ENCODE results near the gene LDHAL6B.
A peak's percentile ranks its signal among the peaks of the same experiment; 100 is the strongest.

Gene LDHAL6B

GRCh38 chr15:59190291-59190690, 16.4 kb upstream of the LDHAL6B start:
- no peak for DNase-seq (ENCODE audit: insufficient read length, low spot score)
- no peak for FAIRE-seq
- TF ChIP-seq POLR2A (IDR thresholded peaks at IDR 0.05; ENCODE audit: low read depth, low read length) (no peak), PAX5 (IDR thresholded peaks at IDR 0.05; ENCODE audit: insufficient read depth, low read length, severe bottlenecking) (no peak), SPI1 (IDR thresholded peaks at IDR 0.05; ENCODE audit: low read depth, low read length) (no peak), POLR2AphosphoS5 (IDR thresholded peaks at IDR 0.05; ENCODE audit: low read depth, low read length) (0 out of 2 replicates have a peak, but pooled peaks have one; percentile 17)

DNA sequence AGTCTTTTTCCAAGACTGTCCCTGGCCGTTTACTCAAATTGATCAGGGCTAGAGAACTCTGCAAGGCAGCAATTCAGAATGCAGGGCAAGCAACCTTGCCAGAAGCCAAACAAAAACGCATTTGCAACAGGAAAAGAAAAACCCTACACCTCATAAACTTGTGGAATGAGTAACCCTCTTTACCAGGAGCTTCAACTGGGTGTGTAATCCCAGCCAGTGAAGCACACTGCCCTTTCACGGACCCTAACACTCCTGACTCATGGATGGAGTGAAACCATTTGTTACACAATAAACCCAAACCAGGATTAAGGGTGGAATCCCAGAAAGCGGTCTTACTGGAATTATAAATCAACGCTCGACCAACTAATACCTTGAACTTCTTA, 14.8 kb upstream of the LDHAL6B start:
- no peak for DNase-seq (ENCODE audit: insufficient read length, low spot score)
- no peak for FAIRE-seq
- TF ChIP-seq POLR2AphosphoS5 (IDR thresholded peaks at IDR 0.05; ENCODE audit: low read depth, low read length) (no peak), TAF1 (IDR thresholded peaks at IDR 0.05; ENCODE audit: low read depth, low read length) (no peak), POLR2A (IDR thresholded peaks at IDR 0.05; ENCODE audit: low read depth, low read length) (no peak), SPI1 (IDR thresholded peaks at IDR 0.05; ENCODE audit: low read depth, low read length) (no peak), PAX5 (IDR thresholded peaks at IDR 0.05; ENCODE audit: insufficient read depth, low read length, severe bottlenecking) (no peak), POU2F2 (IDR thresholded peaks at IDR 0.05; ENCODE audit: low read depth, low read length) (no peak)

- FAIRE-seq = no peak
- TF ChIP-seq SPI1 (IDR thresholded peaks at IDR 0.05; ENCODE audit: low read depth, low read length) = no peak
- TF ChIP-seq TAF1 (IDR thresholded peaks at IDR 0.05; ENCODE audit: low read depth, low read length) = no peak
- TF ChIP-seq POU2F2 (IDR thresholded peaks at IDR 0.05; ENCODE audit: low read depth, low read length) = no peak
- no peak for TF ChIP-seq POLR2AphosphoS5 (IDR thresholded peaks at IDR 0.05; ENCODE audit: low read depth, low read length)
- no peak for TF ChIP-seq POLR2A (IDR thresholded peaks at IDR 0.05; ENCODE audit: low read depth, low read length)
- TF ChIP-seq PAX5 (IDR thresholded peaks at IDR 0.05; ENCODE audit: insufficient read depth, low read length, severe bottlenecking) = no peak
- DNase-seq (ENCODE audit: insufficient read length, low spot score) = no peak
Measured at GRCh38 chr15:59194639-59195325, 11.9 kb upstream of the LDHAL6B start.

DNA sequence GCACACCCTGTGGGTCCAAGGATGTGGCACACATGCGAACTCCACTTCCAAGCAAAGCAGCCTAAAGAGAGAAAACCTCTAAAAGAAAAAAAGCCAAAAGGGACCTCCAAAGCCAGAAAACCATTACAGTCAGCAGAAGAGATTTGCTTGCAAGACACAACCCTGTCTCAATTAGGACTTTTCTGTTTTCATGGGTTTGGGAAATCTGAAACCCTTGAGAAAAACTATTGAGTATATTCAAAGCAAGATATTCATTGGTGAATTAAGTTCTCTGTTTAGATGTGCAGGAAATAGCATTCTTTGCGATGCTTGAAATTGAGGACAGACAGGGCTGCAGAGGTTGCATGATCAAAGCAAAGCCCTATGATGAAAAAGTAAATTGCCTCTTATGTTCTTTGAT, 10.2 kb upstream of the LDHAL6B start:
- FAIRE-seq (no peak), DNase-seq (ENCODE audit: insufficient read length, low spot score) (no peak)
- no peak for TF ChIP-seq POLR2A (IDR thresholded peaks at IDR 0.05; ENCODE audit: low read depth, low read length)
- TF ChIP-seq SPI1 (IDR thresholded peaks at IDR 0.05; ENCODE audit: low read depth, low read length) = no peak
- no peak for TF ChIP-seq TAF1 (IDR thresholded peaks at IDR 0.05; ENCODE audit: low read depth, low read length)
- no peak for TF ChIP-seq POLR2AphosphoS5 (IDR thresholded peaks at IDR 0.05; ENCODE audit: low read depth, low read length)
- no peak for TF ChIP-seq PAX5 (IDR thresholded peaks at IDR 0.05; ENCODE audit: insufficient read depth, low read length, severe bottlenecking)

- FAIRE-seq (no peak), DNase-seq (ENCODE audit: insufficient read length, low spot score) (no peak)
- TF ChIP-seq POLR2A (IDR thresholded peaks at IDR 0.05; ENCODE audit: low read depth, low read length) = no peak
- no peak for TF ChIP-seq POLR2AphosphoS5 (IDR thresholded peaks at IDR 0.05; ENCODE audit: low read depth, low read length)
- no peak for TF ChIP-seq TAF1 (IDR thresholded peaks at IDR 0.05; ENCODE audit: low read depth, low read length)
- TF ChIP-seq POU2F2 (IDR thresholded peaks at IDR 0.05; ENCODE audit: low read depth, low read length) = no peak
- TF ChIP-seq PAX5 (IDR thresholded peaks at IDR 0.05; ENCODE audit: insufficient read depth, low read length, severe bottlenecking) = no peak
- TF ChIP-seq SPI1 (IDR thresholded peaks at IDR 0.05; ENCODE audit: low read depth, low read length) = no peak
Measured at GRCh38 chr15:59197454-59197853, 9.2 kb upstream of the LDHAL6B start.

- no peak for FAIRE-seq
- TF ChIP-seq SPI1 (IDR thresholded peaks at IDR 0.05; ENCODE audit: low read depth, low read length) (no peak), POU2F2 (IDR thresholded peaks at IDR 0.05; ENCODE audit: low read depth, low read length) (no peak), TAF1 (IDR thresholded peaks at IDR 0.05; ENCODE audit: low read depth, low read length) (no peak)
- DNase-seq (ENCODE audit: insufficient read length, low spot score) = no peak
Measured at GRCh38 chr15:59199626-59200465, 6.8 kb upstream of the LDHAL6B start.

DNA sequence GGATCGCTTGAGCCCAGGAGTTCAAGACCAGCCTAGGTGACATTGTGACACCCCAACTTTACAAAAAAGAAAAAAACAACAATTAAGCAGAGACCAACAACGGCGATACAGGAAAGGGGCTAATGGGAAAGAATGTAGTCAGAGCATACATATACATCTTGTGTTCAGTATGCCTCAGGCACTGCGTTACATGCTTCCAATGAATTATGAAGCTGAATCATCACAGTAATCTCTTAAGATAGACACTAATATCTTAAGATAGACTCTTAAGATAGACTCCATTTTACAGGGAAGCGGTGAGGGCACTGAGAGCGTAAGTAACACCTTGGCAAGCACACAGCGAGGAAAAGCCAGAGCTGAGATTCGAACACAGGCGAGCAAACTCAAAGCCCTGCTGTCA, 6.1 kb upstream of the LDHAL6B start:
- FAIRE-seq = no peak
- DNase-seq (ENCODE audit: insufficient read length, low spot score) = no peak
- TF ChIP-seq PAX5 (IDR thresholded peaks at IDR 0.05; ENCODE audit: insufficient read depth, low read length, severe bottlenecking) = no peak

GRCh38 chr15:59203008-59203407, 3.6 kb upstream of the LDHAL6B start:
- FAIRE-seq = no peak
- TF ChIP-seq POLR2AphosphoS5 (IDR thresholded peaks at IDR 0.05; ENCODE audit: low read depth, low read length) = no peak
- no peak for TF ChIP-seq TAF1 (IDR thresholded peaks at IDR 0.05; ENCODE audit: low read depth, low read length)
- no peak for TF ChIP-seq SPI1 (IDR thresholded peaks at IDR 0.05; ENCODE audit: low read depth, low read length)
- no peak for TF ChIP-seq POU2F2 (IDR thresholded peaks at IDR 0.05; ENCODE audit: low read depth, low read length)
- TF ChIP-seq POLR2A (IDR thresholded peaks at IDR 0.05; ENCODE audit: low read depth, low read length) = no peak
- no peak for TF ChIP-seq PAX5 (IDR thresholded peaks at IDR 0.05; ENCODE audit: insufficient read depth, low read length, severe bottlenecking)
- DNase-seq (ENCODE audit: insufficient read length, low spot score) = no peak

GRCh38 chr15:59203657-59204056, 3.0 kb upstream of the LDHAL6B start:
- no peak for TF ChIP-seq PAX5 (IDR thresholded peaks at IDR 0.05; ENCODE audit: insufficient read depth, low read length, severe bottlenecking)
- TF ChIP-seq POLR2AphosphoS5 (IDR thresholded peaks at IDR 0.05; ENCODE audit: low read depth, low read length) = no peak
- no peak for TF ChIP-seq SPI1 (IDR thresholded peaks at IDR 0.05; ENCODE audit: low read depth, low read length)
- TF ChIP-seq TAF1 (IDR thresholded peaks at IDR 0.05; ENCODE audit: low read depth, low read length) = no peak
- TF ChIP-seq POLR2A (IDR thresholded peaks at IDR 0.05; ENCODE audit: low read depth, low read length) = no peak
- no peak for TF ChIP-seq POU2F2 (IDR thresholded peaks at IDR 0.05; ENCODE audit: low read depth, low read length)
- no peak for DNase-seq (ENCODE audit: insufficient read length, low spot score)
- FAIRE-seq = no peak
